IPS-NIHi7 (cell line): ENCODE results near the gene ATP6V1C2.
A peak's percentile ranks its signal among the peaks of the same experiment; 100 is the strongest.

Experiments
- DNase-seq: peaks from one replicate; pipeline ENCODE4 v3.0.0; 2012; ENCODE audit warnings: mixed read lengths; ENCODE audit errors: extremely low spot score

The ATP6V1C2 gene

DNA sequence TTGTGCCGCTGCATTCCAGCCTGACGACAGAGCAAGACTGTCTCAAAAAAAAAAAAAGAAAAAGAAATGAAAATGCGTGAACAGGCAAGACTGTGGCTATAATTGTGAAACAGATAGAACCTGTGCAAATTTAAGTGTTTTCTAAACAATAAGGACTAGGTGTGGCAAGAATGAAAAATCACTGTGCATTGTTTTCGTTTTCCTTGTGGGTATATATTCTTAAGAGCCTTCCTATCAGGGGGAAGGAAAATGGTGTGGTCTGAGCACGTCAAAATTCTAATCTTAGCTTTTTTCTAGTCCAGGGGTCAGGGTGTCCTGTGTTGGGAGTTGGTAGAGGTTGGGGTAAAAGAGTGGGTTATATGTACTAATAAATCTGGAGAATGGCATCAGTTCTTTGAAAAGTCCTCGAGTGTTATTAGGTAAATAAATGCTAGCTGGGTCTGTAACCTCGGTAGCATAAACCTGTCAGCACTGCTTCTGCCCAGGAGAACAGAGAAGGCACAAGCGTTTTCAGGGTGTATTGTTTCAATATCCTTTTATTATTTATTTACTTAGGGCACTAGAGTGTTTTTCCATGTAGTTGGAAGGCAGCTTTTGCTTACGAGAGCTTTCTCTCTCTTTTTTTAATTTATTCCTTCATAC lies 11.6 kb downstream of the ATP6V1C2 start:
- peak; percentile 3 for DNase-seq

GRCh38 chr2:10733566-10733925 lies 12.1 kb downstream of the ATP6V1C2 start:
- peak; percentile 5 for DNase-seq

DNA sequence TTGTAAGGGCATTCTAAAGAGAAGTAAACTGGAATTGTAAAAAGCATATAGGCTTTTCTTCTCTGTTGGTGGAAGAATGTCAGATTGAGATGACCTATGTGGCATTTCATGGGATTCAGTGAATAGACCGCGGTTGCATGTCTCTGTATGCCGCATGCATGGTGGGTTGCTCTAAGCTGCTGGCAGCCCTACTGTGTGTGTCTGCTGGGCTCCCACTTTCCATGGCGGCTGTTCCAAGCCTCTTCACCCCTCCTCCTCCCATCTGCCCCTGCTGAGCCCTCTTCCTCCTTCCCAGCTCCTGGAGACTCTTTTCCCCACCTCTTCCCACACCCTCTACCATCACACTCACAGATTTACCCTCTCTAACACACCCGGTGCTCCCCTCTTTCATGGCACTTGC lies 12.6 kb downstream of the ATP6V1C2 start:
- no peak for DNase-seq

- DNase-seq = peak; percentile 6
Measured at GRCh38 chr2:10738192-10738591, 16.8 kb downstream of the ATP6V1C2 start.

GRCh38 chr2:10740226-10740625 lies 18.8 kb downstream of the ATP6V1C2 start:
- DNase-seq = no peak

DNA sequence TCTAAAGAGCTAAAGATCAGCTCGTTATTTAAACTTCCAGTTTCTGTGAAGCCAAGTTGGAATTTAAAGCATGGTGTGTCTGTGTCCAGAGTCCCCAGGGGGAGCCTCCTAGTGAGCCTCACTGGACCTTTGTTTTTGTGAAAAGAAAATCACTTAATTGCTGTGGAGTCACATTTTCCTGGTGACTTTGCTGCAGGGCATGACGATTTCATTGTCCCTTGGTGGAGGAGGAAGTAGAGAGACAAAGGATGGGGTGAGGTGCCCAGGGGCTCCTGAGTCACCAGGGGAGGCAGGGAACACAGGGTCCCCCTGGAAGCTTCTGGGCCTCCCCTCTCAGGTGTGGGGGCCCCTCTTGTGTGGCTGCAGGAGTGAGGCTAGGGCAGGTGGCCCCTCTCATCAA lies 19.7 kb downstream of the ATP6V1C2 start:
- no peak for DNase-seq

DNA sequence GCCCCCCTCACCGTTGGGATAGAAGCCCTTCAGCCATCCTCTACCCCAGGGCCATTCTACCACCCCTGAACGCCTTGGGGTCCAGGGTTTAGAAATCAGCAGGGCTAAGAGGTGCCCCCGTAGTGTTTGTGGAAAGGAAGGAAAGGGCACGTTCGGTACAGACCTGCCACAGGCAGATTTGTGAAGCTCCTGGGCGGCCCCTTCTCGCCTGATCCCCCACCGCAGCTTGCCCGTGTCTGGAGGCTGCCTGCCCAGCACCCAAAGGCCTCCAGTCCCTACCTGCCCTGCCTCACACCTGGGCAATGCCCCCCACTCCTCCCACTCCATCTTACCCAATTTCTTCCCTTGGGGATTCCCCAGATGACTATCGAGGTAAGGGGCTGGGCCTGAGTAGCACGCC lies 21.2 kb downstream of the ATP6V1C2 start:
- no peak for DNase-seq

GRCh38 chr2:10750610-10751009 lies 29.2 kb downstream of the ATP6V1C2 start:
- no peak for DNase-seq

DNA sequence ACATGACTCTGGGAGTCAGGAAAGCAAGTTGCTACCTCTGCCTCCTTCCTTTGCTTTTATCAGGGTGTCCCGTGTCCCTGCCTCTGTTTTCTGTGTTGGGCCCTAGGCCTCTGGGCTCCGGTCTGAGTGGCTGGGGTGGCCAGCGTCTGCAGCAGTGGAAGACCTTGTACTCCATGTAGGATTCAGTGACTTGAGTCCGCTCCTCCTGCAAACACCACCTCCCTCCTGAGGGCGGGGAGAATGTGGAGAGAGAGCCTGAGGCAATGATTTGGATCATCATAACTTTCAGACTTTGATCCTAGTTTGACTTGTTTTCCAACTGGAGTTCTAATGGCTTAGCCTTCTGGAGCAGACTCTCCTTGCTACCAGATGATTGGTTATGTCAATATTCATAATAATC lies 30.8 kb downstream of the ATP6V1C2 start:
- peak; percentile 17 for DNase-seq

DNA sequence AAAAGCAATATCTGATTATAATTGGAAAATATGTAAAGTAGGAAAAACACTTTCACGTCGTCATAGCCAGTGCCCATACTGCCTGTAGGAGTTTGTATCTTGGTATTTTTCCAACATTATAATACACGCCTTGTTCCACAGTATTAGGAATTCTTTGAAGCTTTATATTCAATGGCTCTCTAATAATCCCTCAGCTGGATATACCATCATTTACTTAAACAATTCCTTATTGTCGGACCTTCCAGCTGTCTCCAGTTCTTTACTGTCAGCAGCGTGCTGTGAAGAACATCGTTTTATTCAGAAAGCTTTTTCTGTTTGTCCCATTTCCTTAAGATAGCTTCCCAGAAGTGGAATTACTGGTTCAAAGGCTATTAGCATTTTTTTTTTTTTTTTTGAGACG lies 31.7 kb downstream of the ATP6V1C2 start:
- DNase-seq = no peak

GRCh38 chr2:10753876-10754275 lies 32.4 kb downstream of the ATP6V1C2 start:
- DNase-seq = no peak

GRCh38 chr2:10755621-10756020 lies 34.2 kb downstream of the ATP6V1C2 start:
- no peak for DNase-seq

DNA sequence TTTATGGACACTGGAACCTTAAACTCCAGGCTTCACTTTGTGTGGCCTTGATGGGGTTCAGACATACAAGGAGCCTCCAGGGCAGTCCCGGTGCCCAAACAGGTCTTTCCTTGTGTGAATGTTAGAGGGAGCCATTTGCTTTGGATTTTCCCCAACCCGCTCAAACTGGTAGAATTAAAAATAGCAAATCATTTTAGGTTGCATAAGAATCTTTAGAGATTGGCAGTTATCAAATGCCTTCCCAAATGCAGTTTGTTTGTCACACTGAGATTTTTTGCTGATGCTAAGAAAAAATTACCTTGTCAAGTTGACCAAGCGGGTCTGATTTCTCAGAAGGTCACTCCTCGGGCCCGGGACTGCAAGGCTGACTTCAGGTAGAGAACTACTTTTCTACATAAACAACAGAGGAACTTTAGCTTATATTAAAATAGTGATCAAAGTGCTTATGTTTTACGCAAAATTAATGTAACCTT lies 36.4 kb downstream of the ATP6V1C2 start:
- DNase-seq = no peak

DNA sequence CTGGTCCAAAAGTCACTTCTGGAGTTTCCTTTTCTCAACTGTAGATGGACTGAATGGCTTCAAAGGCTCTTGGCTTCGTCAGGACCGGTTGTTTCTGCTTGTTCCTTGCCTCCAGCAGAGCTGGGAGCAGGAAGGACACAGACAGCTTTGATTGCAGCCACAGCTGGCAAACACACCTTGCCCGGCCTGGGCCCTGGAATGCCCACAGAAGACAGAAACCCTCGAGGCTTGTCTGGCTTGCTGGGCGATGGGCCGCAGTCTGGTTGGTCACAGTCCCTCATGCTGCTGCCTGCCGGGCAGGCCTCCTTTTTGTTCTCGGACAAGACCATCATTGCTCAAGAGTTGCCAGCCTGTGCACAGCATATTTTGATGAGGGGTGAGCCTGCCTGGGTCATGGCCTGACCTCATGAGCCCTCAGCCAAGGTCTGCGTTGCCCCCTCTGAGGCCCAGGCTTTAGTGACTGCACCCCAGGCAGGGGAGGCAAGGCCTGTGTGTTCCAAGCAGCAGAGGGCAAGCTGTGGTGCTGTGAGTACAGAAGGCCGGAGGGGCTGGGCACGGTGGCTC lies 37.8 kb downstream of the ATP6V1C2 start:
- no peak for DNase-seq

- DNase-seq = peak; percentile 10
Measured at GRCh38 chr2:10760794-10761504, 39.5 kb downstream of the ATP6V1C2 start.

- DNase-seq = no peak
Measured at GRCh38 chr2:10761591-10761990, 40.2 kb downstream of the ATP6V1C2 start.

GRCh38 chr2:10762651-10763460 lies 41.4 kb downstream of the ATP6V1C2 start:
- peak; percentile 25 for DNase-seq

GRCh38 chr2:10763461-10763800 lies 42.0 kb downstream of the ATP6V1C2 start:
- DNase-seq = no peak

DNA sequence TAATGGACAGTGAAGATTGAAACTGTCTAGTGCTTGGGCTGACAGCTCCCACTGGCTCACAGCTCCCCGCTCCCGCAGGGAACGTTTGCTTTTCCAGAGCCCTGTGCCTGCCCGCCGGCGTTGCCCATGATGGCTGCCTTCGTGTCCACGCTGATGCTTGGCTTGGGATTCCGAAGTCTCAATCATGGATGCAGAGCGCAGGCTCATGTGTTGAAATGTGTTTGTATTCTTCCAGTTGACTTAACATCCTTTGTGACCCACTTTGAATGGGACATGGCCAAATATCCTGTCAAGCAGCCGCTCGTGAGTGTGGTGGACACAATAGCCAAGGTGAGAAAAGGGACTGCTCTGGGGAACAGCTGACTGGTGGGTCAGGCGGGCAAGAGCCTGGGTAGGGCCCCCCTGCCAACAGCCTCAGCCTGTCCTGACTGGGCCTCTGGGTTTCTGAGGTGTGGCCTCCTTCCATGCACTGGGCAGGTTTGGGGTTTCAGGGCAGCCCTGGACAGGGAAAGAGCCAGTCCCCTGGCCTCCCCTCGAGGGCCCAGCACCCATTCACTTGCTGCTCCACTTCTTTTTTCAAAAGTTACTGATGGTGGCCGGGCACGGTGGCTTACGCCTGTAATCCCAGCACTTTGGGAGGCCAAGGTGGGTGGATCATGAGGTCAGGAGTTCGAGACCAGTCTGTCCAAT lies 42.8 kb downstream of the ATP6V1C2 start:
- no peak for DNase-seq

GRCh38 chr2:10764896-10765295 lies 43.5 kb downstream of the ATP6V1C2 start:
- no peak for DNase-seq

- DNase-seq = no peak
Measured at GRCh38 chr2:10765461-10765860, 44.0 kb downstream of the ATP6V1C2 start.

DNA sequence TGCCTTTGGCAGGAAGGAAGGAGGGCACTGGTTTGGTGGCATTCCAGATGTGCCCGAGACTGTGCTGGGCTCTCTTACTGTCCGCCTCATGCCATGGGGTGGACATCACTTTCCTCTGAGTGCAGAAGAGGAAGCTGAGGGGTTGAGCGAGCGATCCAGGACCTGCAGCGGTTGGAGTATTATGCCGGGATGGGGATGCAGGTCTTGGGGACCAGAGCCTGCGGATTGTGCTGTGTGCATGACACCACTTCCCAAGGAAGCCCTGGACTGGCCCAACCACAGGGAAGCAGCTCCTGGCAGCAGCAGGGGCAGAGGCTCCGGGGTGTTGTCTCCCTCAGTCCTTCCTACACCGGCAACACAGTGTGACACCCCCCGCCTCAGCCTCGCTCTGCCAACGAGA lies 44.5 kb downstream of the ATP6V1C2 start:
- no peak for DNase-seq
